Neural cell (in vitro differentiated cells): ENCODE results near the gene CPNE2. TPM values are rescaled to one million over a fixed set of nuclear protein-coding genes. Genes with fewer than 3 reads are reported as not detected.

Experiments used
- H2AFZ ChIP-seq: fragments of 200-600, 300-800 bp; sonication (generic), shearing (Covaris generic); 2 replicates; pipeline ENCODE4 v1.6.0; 2014; ENCODE audit warnings: low read depth, mild to moderate bottlenecking, antibody characterized with exemption, low read length, moderate library complexity
- H3F3A ChIP-seq: fragments of 200-600 bp; shearing (Covaris generic); 2 replicates; pipeline ENCODE4 v1.6.1; 2016; ENCODE audit warnings: mild to moderate bottlenecking, moderate library complexity, mixed read lengths, antibody characterized with exemption, low read length; ENCODE audit not compliant: insufficient read depth, poor library complexity, severe bottlenecking
- H3K27ac ChIP-seq: fragments of 200-600, 300-800 bp; sonication (generic), shearing (Covaris generic); 2 replicates; pipeline ENCODE4 v1.5.1; 2014; ENCODE audit warnings: mild to moderate bottlenecking, low read length, moderate library complexity
- H3K27me3 ChIP-seq: fragments of 300-800, 200-600 bp; sonication (generic), shearing (Covaris generic); 2 replicates; pipeline ENCODE4 v1.6.0; 2014; ENCODE audit warnings: mild to moderate bottlenecking, low read depth, low read length, moderate library complexity; ENCODE audit not compliant: insufficient read depth
- H3K36me3 ChIP-seq: fragments of 300-800, 200-600 bp; sonication (generic), shearing (Covaris generic); 2 replicates; pipeline ENCODE4 v1.5.1; 2014; ENCODE audit warnings: mild to moderate bottlenecking, antibody characterized with exemption, low read length, moderate library complexity; ENCODE audit not compliant: insufficient read depth
- H3K4me2 ChIP-seq: fragments of 300-800, 200-600 bp; sonication (generic), shearing (Covaris generic); 2 replicates; pipeline ENCODE4 v1.6.0; 2014; ENCODE audit warnings: mild to moderate bottlenecking, low read length
- H3K4me3 ChIP-seq: fragments of 300-800, 200-600 bp; sonication (generic), shearing (Covaris generic); 2 replicates; pipeline ENCODE4 v1.5.1; 2014; ENCODE audit warnings: mild to moderate bottlenecking, low read length, moderate library complexity
- H3K79me2 ChIP-seq: fragments of 200-600 bp; shearing (Covaris generic); replicated peaks from 2 replicates; pipeline ENCODE4 v1.6.0; 2014; ENCODE audit warnings: mild to moderate bottlenecking, low read length, moderate library complexity; ENCODE audit not compliant: insufficient read depth
- H3K9ac ChIP-seq: fragments of 300-800, 200-600 bp; sonication (generic), shearing (Covaris generic); 2 replicates; pipeline ENCODE4 v1.6.1; 2016; ENCODE audit warnings: mild to moderate bottlenecking, low read length, mixed read lengths
- H3K9me2 ChIP-seq: fragments of 200-600 bp; shearing (Covaris generic); 2 replicates; pipeline ENCODE4 v1.6.1; 2016; ENCODE audit warnings: mild to moderate bottlenecking, low read length, mixed read lengths; ENCODE audit not compliant: insufficient read depth
- H3K9me3 ChIP-seq: fragments of 200-600, 300-800 bp; sonication (generic), shearing (Covaris generic); 2 replicates; pipeline ENCODE4 v1.6.1; 2016; ENCODE audit warnings: mild to moderate bottlenecking, mixed run types, low read length, moderate library complexity, mixed read lengths
- H4K20me1 ChIP-seq: fragments of 200-600 bp; shearing (Covaris generic); 2 replicates; pipeline ENCODE4 v1.6.1; 2016; ENCODE audit warnings: mild to moderate bottlenecking, mixed run types; ENCODE audit not compliant: insufficient read depth
- CTCF ChIP-seq: fragments of 450-650 bp; IDR thresholded peaks from 2 replicates; pipeline ENCODE4 v1.5.1; 2014; ENCODE audit warnings: antibody characterized with exemption, mild to moderate bottlenecking, moderate library complexity; ENCODE audit not compliant: poor library complexity, severe bottlenecking
- EP300 ChIP-seq: fragments of 450-650 bp; conservative IDR thresholded peaks from 2 replicates; pipeline ENCODE4 v1.6.1; 2014; ENCODE audit warnings: antibody characterized with exemption, mild to moderate bottlenecking, moderate library complexity; ENCODE audit not compliant: poor library complexity, severe bottlenecking
- EZH2 ChIP-seq: fragments of 200-600, 300-800 bp; shearing (Covaris generic), sonication (generic); IDR thresholded peaks from 2 replicates; pipeline ENCODE4 v1.6.1; 2014; ENCODE audit warnings: antibody characterized with exemption, low read length, borderline replicate concordance, mild to moderate bottlenecking; ENCODE audit not compliant: insufficient read depth, poor library complexity, severe bottlenecking
- MXI1 ChIP-seq: fragments of 450-650 bp; conservative IDR thresholded peaks from 2 replicates; pipeline ENCODE4 v1.6.1; 2014; ENCODE audit warnings: antibody characterized with exemption, mild to moderate bottlenecking; ENCODE audit not compliant: poor library complexity, severe bottlenecking
- POLR2AphosphoS5 ChIP-seq: IDR thresholded peaks from 2 replicates; pipeline ENCODE4 v1.6.1; 2012
- RAD21 ChIP-seq: fragments of 450-650 bp; conservative IDR thresholded peaks from 2 replicates; pipeline ENCODE4 v1.6.1; 2014; ENCODE audit warnings: antibody characterized with exemption, mild to moderate bottlenecking, moderate library complexity
- REST ChIP-seq: IDR thresholded peaks from 2 replicates; pipeline ENCODE4 v1.6.1; 2012; ENCODE audit warnings: borderline replicate concordance
- SMC3 ChIP-seq: fragments of 450-650 bp; conservative IDR thresholded peaks from 2 replicates; pipeline ENCODE4 v1.6.1; 2014; ENCODE audit warnings: antibody characterized with exemption, mild to moderate bottlenecking, moderate library complexity; ENCODE audit not compliant: poor library complexity
- TAF1 ChIP-seq: IDR thresholded peaks from 2 replicates; pipeline ENCODE4 v1.6.1; 2012; ENCODE audit warnings: low read depth
- polyA plus RNA-seq: library from polyadenylated mRNA; depleted of rRNA; stranded (reverse); fragments of >200 nt; gene quantifications from 2 replicates; pipeline ENCODE4 v1.2.3, GENCODE V29; 2014

Gene CPNE2
- polyA plus RNA-seq, 1 donor from 2014 or later: 18.6 TPM

GRCh38 chr16:57071831-57072582, 20.4 kb upstream of the CPNE2 start:
- Histone ChIP-seq H3K9me2 (no peaks in the 10 kb centered on the region), H3K27ac (no peak overlapping the region), H3K9ac (no peak overlapping the region), H3K36me3 (no peaks in the 10 kb centered on the region), H3F3A (no peaks in the 10 kb centered on the region), H2AFZ (no peak overlapping the region), H3K4me2 (no peak overlapping the region), H3K9me3 (no peaks in the 10 kb centered on the region), H4K20me1 (no peaks in the 10 kb centered on the region), H3K79me2 (no peaks in the 10 kb centered on the region), H3K27me3 (no peaks in the 10 kb centered on the region), H3K4me3 (no peak overlapping the region)
- TF ChIP-seq POLR2AphosphoS5 (no peak), REST (no peak), CTCF (no peak), RAD21 (no peak), TAF1 (no peak), MXI1 (no peak), SMC3 (no peak), EZH2 (no peak), EP300 (no peak)

- Histone ChIP-seq H3K4me3 (no peak overlapping the region), H3K4me2 (no peak overlapping the region), H3K27me3 (no peaks in the 10 kb centered on the region), H3K79me2 (no peaks in the 10 kb centered on the region), H3K27ac (no peak overlapping the region), H3K9ac (no peak overlapping the region), H3F3A (no peaks in the 10 kb centered on the region), H4K20me1 (no peaks in the 10 kb centered on the region), H3K36me3 (no peaks in the 10 kb centered on the region), H3K9me2 (no peaks in the 10 kb centered on the region), H2AFZ (no peak overlapping the region), H3K9me3 (no peaks in the 10 kb centered on the region)
- TF ChIP-seq SMC3 (no peak), POLR2AphosphoS5 (no peak), MXI1 (no peak), EZH2 (no peak), EP300 (no peak), RAD21 (no peak), CTCF (no peak), REST (no peak), TAF1 (no peak)
Observed at GRCh38 chr16:57072616-57073275, 19.6 kb upstream of the CPNE2 start.
